Urinary bladder (tissue), 4 donors: Measurements from ENCODE around the gene CDH15. TPM values are rescaled to one million over a fixed set of nuclear protein-coding genes. Genes with fewer than 3 reads are reported as not detected.
A peak's percentile ranks its signal among the peaks of the same experiment; 100 is the strongest.

Source experiments
- DNase-seq: peaks from one replicate; pipeline ENCODE4 v3.0.0-alpha.2; 2015; ENCODE audit errors: extremely low spot score
- H3K27ac ChIP-seq: one replicate; pipeline ENCODE4 v1.5.1; 2013; ENCODE audit warnings: low read depth, mild to moderate bottlenecking, moderate library complexity
- H3K36me3 ChIP-seq: one replicate; pipeline ENCODE4 v1.6.1; 2013; ENCODE audit warnings: mild to moderate bottlenecking, moderate library complexity; ENCODE audit not compliant: insufficient read depth
- H3K4me1 ChIP-seq: one replicate; pipeline ENCODE4 v1.6.1; 2013; ENCODE audit warnings: mild to moderate bottlenecking, moderate library complexity; ENCODE audit not compliant: insufficient read depth
- H3K4me3 ChIP-seq: one replicate; pipeline ENCODE4 v1.5.1; 2013; ENCODE audit warnings: low read depth, low read length
- WGBS: extraction: QIAGEN DNeasy Blood & Tissue Kit; methylation state at CpG from one replicate; pipeline ENCODE4 v1.1.7; 2013; 5-methylcytosine and 5-hydroxymethylcytosine counted together
- polyA plus RNA-seq: library from polyadenylated mRNA; stranded (reverse); fragments of 200-250 nt; gene quantifications from one replicate; pipeline ENCODE4 v1.2.3, GENCODE V29; 2013
- total RNA-seq: library from RNA; depleted of rRNA; stranded (reverse); fragments of >200 nt; gene quantifications from one replicate; pipeline ENCODE4 v1.2.3, GENCODE V29; 2014
- donor health status: healthy with polysubstance abuse.
- donor health status: healthy.

Gene CDH15, protein sequence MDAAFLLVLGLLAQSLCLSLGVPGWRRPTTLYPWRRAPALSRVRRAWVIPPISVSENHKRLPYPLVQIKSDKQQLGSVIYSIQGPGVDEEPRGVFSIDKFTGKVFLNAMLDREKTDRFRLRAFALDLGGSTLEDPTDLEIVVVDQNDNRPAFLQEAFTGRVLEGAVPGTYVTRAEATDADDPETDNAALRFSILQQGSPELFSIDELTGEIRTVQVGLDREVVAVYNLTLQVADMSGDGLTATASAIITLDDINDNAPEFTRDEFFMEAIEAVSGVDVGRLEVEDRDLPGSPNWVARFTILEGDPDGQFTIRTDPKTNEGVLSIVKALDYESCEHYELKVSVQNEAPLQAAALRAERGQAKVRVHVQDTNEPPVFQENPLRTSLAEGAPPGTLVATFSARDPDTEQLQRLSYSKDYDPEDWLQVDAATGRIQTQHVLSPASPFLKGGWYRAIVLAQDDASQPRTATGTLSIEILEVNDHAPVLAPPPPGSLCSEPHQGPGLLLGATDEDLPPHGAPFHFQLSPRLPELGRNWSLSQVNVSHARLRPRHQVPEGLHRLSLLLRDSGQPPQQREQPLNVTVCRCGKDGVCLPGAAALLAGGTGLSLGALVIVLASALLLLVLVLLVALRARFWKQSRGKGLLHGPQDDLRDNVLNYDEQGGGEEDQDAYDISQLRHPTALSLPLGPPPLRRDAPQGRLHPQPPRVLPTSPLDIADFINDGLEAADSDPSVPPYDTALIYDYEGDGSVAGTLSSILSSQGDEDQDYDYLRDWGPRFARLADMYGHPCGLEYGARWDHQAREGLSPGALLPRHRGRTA
- total RNA-seq = 3.7 TPM
- polyA plus RNA-seq = 0.05 TPM

DNA sequence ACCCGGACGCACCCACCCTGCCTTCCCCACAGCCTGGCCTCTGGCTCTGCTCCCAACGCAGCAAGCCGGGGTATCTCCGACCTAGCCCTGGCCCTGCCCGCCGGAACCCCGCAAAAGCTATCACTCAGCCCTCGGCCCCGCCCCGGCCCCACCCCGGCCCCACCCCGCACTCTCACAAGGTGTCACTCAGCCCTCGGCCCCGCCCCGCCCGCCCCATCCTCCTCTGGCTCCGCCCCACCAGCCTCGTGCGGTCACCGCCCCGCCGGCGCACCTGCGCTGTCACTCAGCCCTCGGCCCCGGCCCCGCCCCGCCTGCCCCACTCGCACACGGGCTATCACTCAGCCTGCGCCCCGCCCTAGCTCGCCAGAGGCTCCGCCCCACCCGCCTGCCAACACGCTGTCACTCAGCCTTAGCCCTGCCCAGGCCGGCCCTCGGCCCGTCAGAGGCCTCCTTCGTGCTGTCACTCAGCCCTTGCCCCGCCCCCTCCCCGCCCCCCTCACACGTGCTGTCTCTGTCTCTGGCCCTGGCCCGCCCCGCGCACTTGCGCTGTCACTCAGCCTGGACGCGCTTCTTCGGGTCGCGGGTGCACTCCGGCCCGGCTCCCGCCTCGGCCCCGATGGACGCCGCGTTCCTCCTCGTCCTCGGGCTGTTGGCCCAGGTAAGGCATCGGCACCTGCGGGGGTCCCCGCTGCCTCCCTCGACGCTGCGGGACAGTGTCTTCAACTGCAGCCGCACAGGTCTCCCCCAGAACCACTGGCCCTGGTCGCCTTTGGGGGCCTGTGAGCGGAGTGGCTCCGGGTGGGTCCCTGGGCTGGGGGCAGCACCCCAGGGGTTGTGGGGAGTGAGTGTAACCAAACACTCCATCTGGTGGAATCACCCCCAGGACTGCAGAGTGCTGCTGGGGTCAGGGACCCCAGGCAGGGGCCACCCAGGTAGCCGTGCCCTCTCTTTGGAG lies at the start of gene CDH15:
CDH15 (plus strand) TSS at position 533 of the 955 bp plus-strand sequence; CDS start at position 617, 84 bp downstream.
- H3K4me1 ChIP-seq = no peaks in the 10 kb centered on the region
- no peak within 1 kb of the TSS for H3K4me3 ChIP-seq
- no peaks in the 10 kb centered on the region for H3K36me3 ChIP-seq
- DNase-seq = peak; percentile 66
- H3K27ac ChIP-seq = no peak within 1 kb of the TSS
- WGBS = 8% methylated on average over 72 of the region's 74 CpGs

- no peak for DNase-seq
- Histone ChIP-seq H3K36me3 (peaks cover 3% of the 10 kb centered on the region), H3K4me3 (no peak overlapping the region), H3K4me1 (no peaks in the 10 kb centered on the region), H3K27ac (no peak overlapping the region)
- 78% methylated on average over 11 of the region's 11 CpGs for WGBS
These were observed 49.2 kb upstream of the CDH15 start for GRCh38 chr16:89122322-89122851.

- no peaks in the 10 kb centered on the region for H3K4me1 ChIP-seq
- no peak for DNase-seq
- peaks cover 3% of the 10 kb centered on the region for H3K36me3 ChIP-seq
- no peak overlapping the region for H3K27ac ChIP-seq
- 86% methylated on average over 25 of the region's 25 CpGs for WGBS
- H3K4me3 ChIP-seq = no peak overlapping the region
These were observed 48.3 kb upstream of the CDH15 start for GRCh38 chr16:89123001-89123830.

DNA sequence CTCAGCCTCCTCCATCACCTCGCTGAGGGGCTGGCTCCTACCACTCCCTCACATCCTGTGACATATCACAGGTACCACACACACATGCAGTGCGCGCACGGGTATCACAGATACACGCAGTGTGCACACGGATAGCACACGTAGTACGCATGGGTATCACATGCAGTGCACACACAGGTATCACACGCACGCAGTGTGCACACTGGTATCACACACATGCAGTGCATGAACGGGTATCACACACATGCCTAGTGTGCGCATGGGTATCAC lies 47.8 kb upstream of the CDH15 start:
- Histone ChIP-seq H3K27ac (no peak overlapping the region), H3K4me1 (no peaks in the 10 kb centered on the region), H3K36me3 (peaks cover 3% of the 10 kb centered on the region), H3K4me3 (no peak overlapping the region)
- no peak for DNase-seq
- WGBS = 97% methylated on average over 12 of the region's 12 CpGs

DNA sequence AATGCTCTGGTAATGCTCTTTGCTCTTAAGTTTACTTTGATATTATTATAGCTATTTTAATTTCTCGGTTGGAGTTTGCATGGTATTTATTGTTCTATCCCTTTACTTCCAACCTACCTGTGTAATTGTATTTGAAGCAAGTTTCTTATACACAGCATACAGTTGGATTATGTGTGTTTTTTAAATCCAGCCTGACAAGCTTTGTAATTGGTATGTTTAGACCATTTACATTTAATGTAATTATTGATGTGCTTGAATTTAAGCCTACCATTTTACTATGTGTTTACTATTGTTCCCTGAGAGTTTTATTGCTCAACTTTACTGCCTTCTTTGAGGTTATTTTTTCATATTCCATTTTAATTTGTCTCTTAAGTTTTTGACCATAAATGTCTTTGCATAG lies 42.2 kb upstream of the CDH15 start:
- Histone ChIP-seq H3K4me3 (no peak overlapping the region), H3K4me1 (no peaks in the 10 kb centered on the region), H3K36me3 (no peaks in the 10 kb centered on the region), H3K27ac (no peak overlapping the region)
- no peak for DNase-seq
- 95% methylated on average over 1 of the region's 1 CpG for WGBS

GRCh38 chr16:89130448-89130847 lies 41.1 kb upstream of the CDH15 start:
- no peak overlapping the region for H3K27ac ChIP-seq
- 96% methylated on average over 5 of the region's 5 CpGs for WGBS
- no peak overlapping the region for H3K4me3 ChIP-seq
- no peaks in the 10 kb centered on the region for H3K4me1 ChIP-seq
- no peaks in the 10 kb centered on the region for H3K36me3 ChIP-seq
- DNase-seq = no peak

GRCh38 chr16:89131783-89132182 lies 39.8 kb upstream of the CDH15 start:
- Histone ChIP-seq H3K36me3 (no peaks in the 10 kb centered on the region), H3K4me3 (no peak overlapping the region), H3K4me1 (no peaks in the 10 kb centered on the region), H3K27ac (no peak overlapping the region)
- WGBS = 94% methylated on average over 17 of the region's 17 CpGs
- DNase-seq = no peak

DNA sequence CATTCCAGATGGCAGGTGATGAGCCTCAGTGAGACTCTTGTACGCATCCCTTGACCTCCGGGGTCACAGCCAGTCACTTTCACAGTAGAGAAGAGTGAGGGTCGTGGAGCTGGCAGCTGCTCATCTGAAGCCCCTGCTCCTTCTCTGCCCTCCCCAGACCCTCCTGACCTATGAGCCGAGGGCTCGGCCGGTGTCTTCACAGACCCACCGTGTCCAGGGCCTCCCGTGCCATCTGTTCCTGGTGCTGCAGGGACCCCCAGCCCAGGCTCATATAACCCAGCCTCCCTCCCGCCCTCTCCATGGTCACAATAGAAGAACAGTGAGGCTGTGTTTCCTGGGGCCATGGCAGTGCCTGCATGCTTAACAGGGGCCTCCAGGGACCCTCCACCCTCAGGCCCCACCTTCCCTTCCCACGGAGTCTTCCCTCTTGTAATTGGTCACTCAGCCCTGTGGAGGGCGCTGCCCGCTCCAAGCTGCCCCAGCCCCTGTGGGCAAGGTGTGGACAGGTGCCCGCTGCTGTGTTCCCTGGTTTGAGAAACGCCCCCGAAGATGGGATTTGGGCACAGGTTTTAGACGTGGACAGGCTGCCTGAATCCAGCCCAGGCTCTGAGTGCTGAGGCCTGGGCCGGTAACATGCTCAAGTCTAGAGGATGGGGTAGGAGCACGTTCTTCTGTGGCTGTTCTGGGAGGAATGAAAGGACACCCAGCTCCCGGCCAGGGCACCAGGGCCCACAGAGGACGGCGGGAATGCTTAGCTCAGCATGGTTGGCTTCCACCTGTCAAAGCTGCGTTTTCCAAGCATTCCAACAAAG lies 39.1 kb upstream of the CDH15 start:
- Histone ChIP-seq H3K4me3 (no peak overlapping the region), H3K27ac (no peak overlapping the region), H3K4me1 (no peaks in the 10 kb centered on the region), H3K36me3 (no peaks in the 10 kb centered on the region)
- 93% methylated on average over 22 of the region's 22 CpGs for WGBS
- no peak for DNase-seq

- no peaks in the 10 kb centered on the region for H3K36me3 ChIP-seq
- H3K4me3 ChIP-seq = no peak overlapping the region
These were observed 38.0 kb upstream of the CDH15 start for GRCh38 chr16:89133457-89134127.

DNA sequence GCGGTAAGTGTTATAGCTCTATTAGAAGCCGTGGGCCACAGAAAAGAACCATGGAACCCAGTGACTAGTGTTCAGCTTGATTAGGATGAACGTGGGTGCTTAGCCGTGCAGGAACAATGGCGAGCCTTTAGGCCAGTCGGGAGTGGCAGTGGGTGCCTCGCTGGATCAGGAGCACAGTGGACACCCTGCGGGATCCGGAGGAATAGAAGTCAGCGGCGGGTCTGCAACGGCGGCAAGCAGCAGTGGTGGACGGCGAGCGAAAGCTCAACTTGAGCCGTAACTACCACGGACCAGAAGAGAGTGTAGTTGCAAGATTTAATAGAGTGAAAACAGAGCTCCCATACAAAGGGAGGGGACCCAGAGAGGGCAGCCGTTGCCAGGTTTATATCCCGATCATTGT lies 37.3 kb upstream of the CDH15 start:
- Histone ChIP-seq H3K4me3 (no peak overlapping the region), H3K4me1 (no peaks in the 10 kb centered on the region), H3K36me3 (no peaks in the 10 kb centered on the region), H3K27ac (no peak overlapping the region)
- DNase-seq = no peak
- WGBS = 90% methylated on average over 20 of the region's 20 CpGs

More at GRCh38 chr16:89133457-89134127, 38.0 kb upstream of the CDH15 start:
- 95% methylated on average over 25 of the region's 25 CpGs for WGBS
- no peak overlapping the region for H3K27ac ChIP-seq
- no peak for DNase-seq
- H3K4me1 ChIP-seq = no peaks in the 10 kb centered on the region

DNA sequence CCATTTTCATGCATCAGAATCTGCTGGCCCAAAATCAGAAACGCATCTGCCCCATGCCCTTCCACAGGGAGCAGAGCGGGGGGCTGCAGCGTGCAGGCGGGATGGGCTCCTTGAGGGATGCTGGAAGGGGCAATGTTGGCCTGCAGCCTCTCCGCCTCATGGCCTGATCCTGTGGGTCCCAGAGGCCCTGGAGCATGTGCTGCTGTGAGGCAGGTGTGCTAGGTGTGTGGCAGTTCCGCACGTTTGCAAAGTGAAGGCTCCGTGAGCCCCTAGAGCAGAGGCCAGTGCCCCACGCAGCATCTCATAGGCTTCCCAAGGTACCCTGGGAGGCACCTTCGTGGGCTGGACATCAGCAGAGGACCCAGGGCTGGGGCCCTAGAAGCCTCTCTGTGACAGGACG lies 36.4 kb upstream of the CDH15 start:
- no peak for DNase-seq
- Histone ChIP-seq H3K27ac (no peak overlapping the region), H3K4me1 (no peaks in the 10 kb centered on the region), H3K36me3 (no peaks in the 10 kb centered on the region), H3K4me3 (no peak overlapping the region)
- 95% methylated on average over 11 of the region's 11 CpGs for WGBS
